ENCODE measurements around the gene ABCA8. TPM values are rescaled to one million over a fixed set of nuclear protein-coding genes. Genes with fewer than 3 reads are reported as not detected.

ABCA8 gene
- total RNA-seq, 1 donor from 2014 or later, result 0.31 TPM

GRCh38 chr17:68843522-68843921 lies 111.7 kb downstream of the ABCA8 start:
- Mint-ChIP-seq H3K4me3 (ENCODE audit: unreplicated experiment) (no peak overlapping the region), H3K4me1 (ENCODE audit: unreplicated experiment) (no peaks in the 10 kb centered on the region), H3K36me3 (ENCODE audit: low read depth, unreplicated experiment) (no peaks in the 10 kb centered on the region), H3K27me3 (ENCODE audit: unreplicated experiment) (no peaks in the 10 kb centered on the region), H3K9me3 (ENCODE audit: unreplicated experiment) (no peaks in the 10 kb centered on the region), H3K27ac (ENCODE audit: unreplicated experiment) (no peak overlapping the region)
- DNase-seq (ENCODE audit: low spot score), result no peak
- TF ChIP-seq CTCF (IDR thresholded peaks at IDR 0.05; ENCODE audit: unreplicated experiment), result no peak

- H3K36me3 Mint-ChIP-seq (ENCODE audit: low read depth, unreplicated experiment), result no peaks in the 10 kb centered on the region
- TF ChIP-seq CTCF (IDR thresholded peaks at IDR 0.05; ENCODE audit: unreplicated experiment), result no peak
- H3K4me3 Mint-ChIP-seq (ENCODE audit: unreplicated experiment), result no peak overlapping the region
- H3K9me3 Mint-ChIP-seq (ENCODE audit: unreplicated experiment), result no peaks in the 10 kb centered on the region
- peaks cover 2% of the 10 kb centered on the region for H3K27me3 Mint-ChIP-seq (ENCODE audit: unreplicated experiment)
- no peak overlapping the region for H3K27ac Mint-ChIP-seq (ENCODE audit: unreplicated experiment)
- no peak for DNase-seq (ENCODE audit: low spot score)
- H3K4me1 Mint-ChIP-seq (ENCODE audit: unreplicated experiment), result no peaks in the 10 kb centered on the region
Measured at GRCh38 chr17:68840073-68840472, 115.1 kb downstream of the ABCA8 start.

DNA sequence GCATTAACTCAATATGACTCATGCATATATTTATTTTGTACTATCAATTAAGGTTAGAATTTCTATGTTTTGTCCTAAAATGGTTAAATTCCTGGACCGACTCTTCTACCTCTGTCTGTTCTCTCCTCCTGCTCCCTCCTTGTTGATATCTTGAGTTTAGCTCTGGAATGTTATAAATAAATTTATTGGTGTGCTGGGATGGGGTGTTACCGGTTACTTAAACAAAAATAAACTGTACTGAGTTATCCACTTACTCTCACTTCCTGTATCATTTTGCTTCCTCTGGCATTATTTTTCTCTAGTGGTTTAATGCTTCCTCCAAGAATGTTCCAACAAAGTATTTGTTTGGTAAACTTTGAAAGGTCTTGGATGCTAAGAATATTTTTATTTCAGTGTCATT lies 120.1 kb downstream of the ABCA8 start:
- Mint-ChIP-seq H3K4me3 (ENCODE audit: unreplicated experiment) (no peak overlapping the region), H3K4me1 (ENCODE audit: unreplicated experiment) (peaks cover 5% of the 10 kb centered on the region), H3K36me3 (ENCODE audit: low read depth, unreplicated experiment) (peaks cover 4% of the 10 kb centered on the region), H3K27ac (ENCODE audit: unreplicated experiment) (no peak overlapping the region), H3K27me3 (ENCODE audit: unreplicated experiment) (peaks cover 2% of the 10 kb centered on the region), H3K9me3 (ENCODE audit: unreplicated experiment) (no peaks in the 10 kb centered on the region)
- DNase-seq (ENCODE audit: low spot score), result no peak
- TF ChIP-seq CTCF (IDR thresholded peaks at IDR 0.05; ENCODE audit: unreplicated experiment), result no peak

GRCh38 chr17:68834328-68834836 lies 120.8 kb downstream of the ABCA8 start:
- no peak overlapping the region for H3K27ac Mint-ChIP-seq (ENCODE audit: unreplicated experiment)
- no peak for DNase-seq (ENCODE audit: low spot score)
- no peak overlapping the region for H3K4me3 Mint-ChIP-seq (ENCODE audit: unreplicated experiment)
- peaks cover 4% of the 10 kb centered on the region for H3K36me3 Mint-ChIP-seq (ENCODE audit: low read depth, unreplicated experiment)
- H3K27me3 Mint-ChIP-seq (ENCODE audit: unreplicated experiment), result peaks cover 2% of the 10 kb centered on the region
- TF ChIP-seq CTCF (IDR thresholded peaks at IDR 0.05; ENCODE audit: unreplicated experiment), result no peak
- peaks cover 5% of the 10 kb centered on the region for H3K4me1 Mint-ChIP-seq (ENCODE audit: unreplicated experiment)
- H3K9me3 Mint-ChIP-seq (ENCODE audit: unreplicated experiment), result no peaks in the 10 kb centered on the region

GRCh38 chr17:68832109-68832802 lies 122.9 kb downstream of the ABCA8 start:
- H3K36me3 Mint-ChIP-seq (ENCODE audit: low read depth, unreplicated experiment), result peaks cover 4% of the 10 kb centered on the region
- TF ChIP-seq CTCF (IDR thresholded peaks at IDR 0.05; ENCODE audit: unreplicated experiment), result no peak
- H3K4me3 Mint-ChIP-seq (ENCODE audit: unreplicated experiment), result no peak overlapping the region
- DNase-seq (ENCODE audit: low spot score), result no peak
- H3K4me1 Mint-ChIP-seq (ENCODE audit: unreplicated experiment), result peaks cover 5% of the 10 kb centered on the region
- no peak overlapping the region for H3K27ac Mint-ChIP-seq (ENCODE audit: unreplicated experiment)
- no peaks in the 10 kb centered on the region for H3K9me3 Mint-ChIP-seq (ENCODE audit: unreplicated experiment)
- H3K27me3 Mint-ChIP-seq (ENCODE audit: unreplicated experiment), result peaks cover 2% of the 10 kb centered on the region
